Activated CD4-positive, alpha-beta T cell treated with anti-CD3 and anti-CD28 coated beads, Interleukin-2, amount 50 U/mL, for 16 hours (primary cell): ENCODE results near the gene MET.
"Not testable (repeated sequence)": the region's sequence is repeated elsewhere in the genome, so short reads cannot be mapped to it uniquely, and the experiment has no call there.

Experiments
- DNase-seq: peaks from one replicate; pipeline ENCODE4 v3.0.0-alpha.2; 2020

The MET gene

GRCh38 chr7:116698930-116699721 lies 27.1 kb downstream of the MET start:
- no peak for DNase-seq

- DNase-seq = no peak
Observed at GRCh38 chr7:116699722-116700120, 27.7 kb downstream of the MET start.

GRCh38 chr7:116702046-116702785 lies 30.2 kb downstream of the MET start:
- no peak for DNase-seq

GRCh38 chr7:116704650-116705228 lies 32.7 kb downstream of the MET start:
- no peak for DNase-seq

GRCh38 chr7:116705419-116705818 lies 33.4 kb downstream of the MET start:
- DNase-seq = no peak

GRCh38 chr7:116706668-116707126 lies 34.7 kb downstream of the MET start:
- no peak for DNase-seq

GRCh38 chr7:116707289-116707688 lies 35.3 kb downstream of the MET start:
- no peak for DNase-seq

- no peak for DNase-seq
Observed at GRCh38 chr7:116708248-116708647, 36.3 kb downstream of the MET start.

- no peak for DNase-seq
Observed at GRCh38 chr7:116708861-116709260, 36.9 kb downstream of the MET start.

- DNase-seq = no peak
Observed at GRCh38 chr7:116709336-116709735, 37.3 kb downstream of the MET start.

- no peak for DNase-seq
Observed at GRCh38 chr7:116710764-116711452, 38.9 kb downstream of the MET start.

GRCh38 chr7:116711790-116712189 lies 39.8 kb downstream of the MET start:
- DNase-seq = no peak

- no peak for DNase-seq
Observed at GRCh38 chr7:116713500-116713899, 41.5 kb downstream of the MET start.

GRCh38 chr7:116713918-116714317 lies 41.9 kb downstream of the MET start:
- no peak for DNase-seq

GRCh38 chr7:116715077-116715476 lies 43.1 kb downstream of the MET start:
- no peak for DNase-seq

- no peak for DNase-seq
Observed at GRCh38 chr7:116717137-116717536, 45.1 kb downstream of the MET start.

- not testable (repeated sequence) for DNase-seq
Observed at GRCh38 chr7:116723959-116724529, 52.0 kb downstream of the MET start.

- no peak for DNase-seq
Observed at GRCh38 chr7:116724560-116725231, 52.7 kb downstream of the MET start.

- DNase-seq = no peak
Observed at GRCh38 chr7:116726149-116726548, 54.2 kb downstream of the MET start.

- DNase-seq = no peak
Observed at GRCh38 chr7:116726713-116727431, 54.9 kb downstream of the MET start.

- no peak for DNase-seq
Observed at GRCh38 chr7:116727432-116728009, 55.5 kb downstream of the MET start.
